Measurements from ENCODE around the gene GMPPA. TPM values are rescaled to one million over a fixed set of nuclear protein-coding genes. Genes with fewer than 3 reads are reported as not detected.

Gene GMPPA
- total RNA-seq, 1 donor from 2014 or later = 22.6 TPM

GRCh38 chr2:219527472-219527871, 28.8 kb downstream of the GMPPA start:
- DNase-seq (ENCODE audit: low spot score) = no peak
- intact Hi-C loops (cut with DNase I) = loop anchor here (5.0 kb wide), 1 partner anchor 50 kb away; no protein-coding TSS in a partner anchor

GRCh38 chr2:219530048-219530963, 31.6 kb downstream of the GMPPA start:
- peak; percentile 95 for DNase-seq (ENCODE audit: low spot score)
- intact Hi-C loops (cut with DNase I) = no loop called here

GRCh38 chr2:219531639-219532377, 33.1 kb downstream of the GMPPA start:
- intact Hi-C loops (cut with DNase I) = no loop called here
- DNase-seq (ENCODE audit: low spot score) = no peak

GRCh38 chr2:219532378-219532649, 33.6 kb downstream of the GMPPA start:
- no peak for DNase-seq (ENCODE audit: low spot score)
- intact Hi-C loops (cut with DNase I) = no loop called here

- intact Hi-C loops (cut with DNase I) = no loop called here
- DNase-seq (ENCODE audit: low spot score) = no peak
These were observed 35.4 kb downstream of the GMPPA start for GRCh38 chr2:219533930-219534661.

- no peak for DNase-seq (ENCODE audit: low spot score)
- intact Hi-C loops (cut with DNase I) = no loop called here
These were observed 37.7 kb downstream of the GMPPA start for GRCh38 chr2:219536425-219536824.

GRCh38 chr2:219536967-219537366, 38.3 kb downstream of the GMPPA start:
- no peak for DNase-seq (ENCODE audit: low spot score)

GRCh38 chr2:219537657-219538488, 39.2 kb downstream of the GMPPA start:
- DNase-seq (ENCODE audit: low spot score) = no peak
- intact Hi-C loops (cut with DNase I) = no loop called here

More at GRCh38 chr2:219536967-219537366, 38.3 kb downstream of the GMPPA start:
- intact Hi-C loops (cut with DNase I) = no loop called here

- intact Hi-C loops (cut with DNase I) = no loop called here
These were observed 39.8 kb downstream of the GMPPA start for GRCh38 chr2:219538504-219538951.

GRCh38 chr2:219538956-219539788, 40.5 kb downstream of the GMPPA start:
- intact Hi-C loops (cut with DNase I) = no loop called here
- DNase-seq (ENCODE audit: low spot score) = no peak

More at GRCh38 chr2:219538504-219538951, 39.8 kb downstream of the GMPPA start:
- DNase-seq (ENCODE audit: low spot score) = no peak

- no peak for DNase-seq (ENCODE audit: low spot score)
- intact Hi-C loops (cut with DNase I) = no loop called here
These were observed 41.4 kb downstream of the GMPPA start for GRCh38 chr2:219539926-219540678.

- intact Hi-C loops (cut with DNase I) = no loop called here
- DNase-seq (ENCODE audit: low spot score) = no peak
These were observed 42.3 kb downstream of the GMPPA start for GRCh38 chr2:219540784-219541504.

- intact Hi-C loops (cut with DNase I) = loop anchor here (2.0 kb wide), 2 partner anchors 55 to 147 kb away; partner anchors contain the start of gene STK11IP
- DNase-seq (ENCODE audit: low spot score) = peak; percentile 86
These were observed 43.0 kb downstream of the GMPPA start for GRCh38 chr2:219541611-219542180.

- intact Hi-C loops (cut with DNase I) = loop anchor here (1.0 to 2.0 kb wide), 3 partner anchors 54 to 146 kb away; partner anchors contain the start of gene STK11IP
These were observed 44.4 kb downstream of the GMPPA start for GRCh38 chr2:219542931-219543595.

GRCh38 chr2:219543596-219544358, 45.1 kb downstream of the GMPPA start, which contains the start of the genes CHPF and TMEM198:
Gene CHPF (minus strand): TSS chr2:219543809. CDS start chr2:219543538, 271 bp downstream.
Gene TMEM198 (plus strand): TSS chr2:219544028. CDS start chr2:219544728, 700 bp downstream.
- intact Hi-C loops (cut with DNase I) = loop anchor here (1.0 to 2.0 kb wide), 3 partner anchors 53 to 145 kb away; partner anchors contain the start of gene STK11IP
- peak; percentile 97 for DNase-seq (ENCODE audit: low spot score)

More at GRCh38 chr2:219542931-219543595, 44.4 kb downstream of the GMPPA start:
- DNase-seq (ENCODE audit: low spot score) = no peak

Measured in cardiac septum (tissue), 1 donor.